SK-N-SH (cell line): ENCODE measurements around the gene TFR2. TPM values are rescaled to one million over a fixed set of nuclear protein-coding genes. Genes with fewer than 3 reads are reported as not detected.

Source experiments
- CTCF ChIA-PET: fragments of 300-600, 350-600 bp; formaldehyde crosslinking; extraction: SDS; loops from one replicate; lab custom pipeline; 2021; lab: Yijun Ruan, JAX
- POLR2A ChIA-PET: fragments of 350-600 bp; sonication (Branson Sonifier 250); formaldehyde crosslinking; extraction: SDS; loops from one replicate; lab custom pipeline; 2020; ENCODE audit warnings: antibody characterized with exemption, inconsistent platforms; lab: Yijun Ruan, JAX
- DNase-seq: peaks from one replicate; pipeline ENCODE4 v3.0.0; 2012
- H2AFZ ChIP-seq: fragments of 200-600 bp; sonication (generic); 2 replicates; pipeline ENCODE4 v1.8.1; 2016; ENCODE audit warnings: antibody characterized with exemption, mild to moderate bottlenecking, low read depth
- H3F3A ChIP-seq: fragments of 200-600 bp; sonication (generic); replicated peaks from 2 replicates; pipeline ENCODE3; 2016; ENCODE audit warnings: antibody characterized with exemption, mild to moderate bottlenecking; ENCODE audit not compliant: insufficient read depth
- H3K27ac ChIP-seq, 2 experiments: fragments of 200-500 bp in 1 of 2; fragments of 200-600 bp in 1 of 2; sonication (Bioruptor generic) in 1 of 2; sonication (generic), shearing (Covaris generic) in 1 of 2; 2 replicates each; pipeline versions ENCODE4 v1.5.1 to v1.6.1; 2014 to 2016; ENCODE audit warnings: low read depth in 2 of 2, inconsistent platforms in 1 of 2, low read length in 1 of 2, mild to moderate bottlenecking in 1 of 2, mixed read lengths in 1 of 2
- H3K27me3 ChIP-seq: fragments of 200-600 bp; sonication (generic), shearing (Covaris generic); 2 replicates; pipeline ENCODE4 v1.6.1; 2016; ENCODE audit warnings: mixed run types; ENCODE audit not compliant: insufficient read depth
- H3K36me3 ChIP-seq, 2 experiments: fragments of 200-500 bp in 1 of 2; fragments of 200-600 bp in 1 of 2; sonication (Bioruptor generic) in 1 of 2; sonication (generic) in 1 of 2; replicated peaks in 1 of 2; 2 replicates each; pipeline versions ENCODE3 to v1.5.1; 2014 to 2016; ENCODE audit warnings: low read length in 1 of 2, mild to moderate bottlenecking in 1 of 2; ENCODE audit not compliant: insufficient read depth in 2 of 2, control insufficient read depth in 1 of 2
- H3K4me1 ChIP-seq, 2 experiments: fragments of 200-500 bp in 1 of 2; fragments of 200-600 bp in 1 of 2; sonication (Bioruptor generic) in 1 of 2; sonication (generic), shearing (Covaris generic) in 1 of 2; 2 replicates each; pipeline versions ENCODE4 v1.5.1 to v1.6.1; 2014 to 2016; ENCODE audit warnings: low read depth in 1 of 2, low read length in 1 of 2, mixed run types in 1 of 2; ENCODE audit not compliant: insufficient read depth in 2 of 2, control insufficient read depth in 1 of 2
- H3K4me2 ChIP-seq: fragments of 200-600 bp; sonication (generic), shearing (Covaris generic); 2 replicates; pipeline ENCODE4 v1.6.1; 2017; ENCODE audit warnings: mixed run types
- H3K4me3 ChIP-seq, 2 experiments: fragments of 200-500 bp in 1 of 2; fragments of 200-600 bp in 1 of 2; sonication (Bioruptor generic) in 1 of 2; sonication (generic), shearing (Covaris generic) in 1 of 2; 2 replicates each; pipeline versions ENCODE4 v1.5.1 to v1.8.1; 2014 to 2016; ENCODE audit warnings: low read depth in 2 of 2, inconsistent platforms in 1 of 2, low read length in 1 of 2, mild to moderate bottlenecking in 1 of 2, mixed read lengths in 1 of 2, moderate library complexity in 1 of 2
- H3K79me2 ChIP-seq: fragments of 200-600 bp; sonication (generic); 2 replicates; pipeline ENCODE4 v1.8.1; 2017; ENCODE audit warnings: mild to moderate bottlenecking; ENCODE audit not compliant: insufficient read depth
- H3K9ac ChIP-seq: fragments of 200-600 bp; sonication (generic); 2 replicates; pipeline ENCODE4 v1.6.1; 2017; ENCODE audit warnings: mixed run types
- H3K9me2 ChIP-seq: fragments of 200-600 bp; sonication (generic); 2 replicates; pipeline ENCODE4 v1.6.1; 2017; ENCODE audit warnings: mixed run types
- H3K9me3 ChIP-seq: fragments of 200-600 bp; sonication (generic); 2 replicates; pipeline ENCODE4 v1.6.1; 2017; ENCODE audit warnings: mixed run types, mild to moderate bottlenecking, moderate library complexity
- H4K20me1 ChIP-seq: fragments of 200-600 bp; sonication (generic); 2 replicates; pipeline ENCODE4 v1.6.1; 2017; ENCODE audit warnings: mild to moderate bottlenecking, mixed run types; ENCODE audit not compliant: insufficient read depth
- CTCF ChIP-seq: fragments of 200-600 bp; sonication (generic); IDR thresholded peaks from 2 replicates; pipeline ENCODE4 v1.6.1; 2017; ENCODE audit warnings: antibody characterized with exemption, mild to moderate bottlenecking, moderate library complexity
- EP300 ChIP-seq, 2 experiments: IDR thresholded peaks; 2 replicates each; pipeline versions ENCODE4 v1.4.0 to v1.6.1; 2012; ENCODE audit warnings: borderline replicate concordance in 1 of 2, low read depth in 1 of 2, low read length in 1 of 2
- EZH2phosphoT487 ChIP-seq: fragments of 200-600 bp; sonication (generic); IDR thresholded peaks from 2 replicates; pipeline ENCODE4 v1.6.1; 2017; ENCODE audit warnings: low read depth, mixed run types, mild to moderate bottlenecking, antibody characterized with exemption, moderate library complexity, borderline replicate concordance
- FOXJ3 ChIP-seq: sonication (generic); formaldehyde crosslinking; IDR thresholded peaks from 2 replicates; pipeline ENCODE4 v1.5.1; 2020; ENCODE audit warnings: mild to moderate bottlenecking, missing genetic modification reagents
- FOXM1 ChIP-seq: IDR thresholded peaks from 2 replicates; pipeline ENCODE4 v1.4.0; 2012; ENCODE audit warnings: low read depth, mild to moderate bottlenecking
- GABPA ChIP-seq: IDR thresholded peaks from 2 replicates; pipeline ENCODE4 v1.4.0; 2012; ENCODE audit warnings: low read depth, mild to moderate bottlenecking
- MXI1 ChIP-seq: IDR thresholded peaks from 2 replicates; pipeline ENCODE4 v1.6.1; 2012; ENCODE audit warnings: mild to moderate bottlenecking, low read depth, low read length, improper control_type of control experiment
- POLR2AphosphoS5 ChIP-seq: IDR thresholded peaks from 2 replicates; pipeline ENCODE4 v1.6.1; 2012; ENCODE audit warnings: low read depth, low read length
- RFX5 ChIP-seq: IDR thresholded peaks from 2 replicates; pipeline ENCODE4 v1.6.1; 2012; ENCODE audit warnings: mild to moderate bottlenecking, improper control_type of control experiment, low read length
- SIN3A ChIP-seq: IDR thresholded peaks from 2 replicates; pipeline ENCODE4 v1.6.1; 2012; ENCODE audit warnings: low read depth, mild to moderate bottlenecking, low read length, moderate library complexity, borderline replicate concordance
- SMC3 ChIP-seq: IDR thresholded peaks from 2 replicates; pipeline ENCODE4 v1.6.1; 2012; ENCODE audit warnings: low read depth, low read length, improper control_type of control experiment
- TEAD4 ChIP-seq: IDR thresholded peaks from 2 replicates; pipeline ENCODE4 v1.4.0; 2012; ENCODE audit warnings: mild to moderate bottlenecking, borderline replicate concordance; ENCODE audit not compliant: insufficient read depth
- WGBS: methylation state at CpG from one replicate; pipeline ENCODE4 v1.1.6; 2017; ENCODE audit warnings: low lambda C conversion rate; 5-methylcytosine and 5-hydroxymethylcytosine counted together
- polyA plus RNA-seq, 3 experiments: library from polyadenylated mRNA; depleted of rRNA; stranded (reverse); fragments of >200 nt; gene quantifications; 2 replicates each; pipeline ENCODE4 v1.2.3, GENCODE V29; 2012
- TF ChIP-seq, protein P1 (sequence below): fragments of 150-350 bp; IDR thresholded peaks from 2 replicates; pipeline ENCODE4 v1.6.1; 2017; ENCODE audit warnings: antibody characterized with exemption, low read length, low read depth, borderline replicate concordance

Gene TFR2
- polyA plus RNA-seq, 1 of the 3 experiments (the other 2 are of a cell fraction) = 0.30 TPM

GRCh38 chr7:100685631-100686145, 44.3 kb upstream of the TFR2 start (continued):
- TF ChIP-seq, protein P1, sequence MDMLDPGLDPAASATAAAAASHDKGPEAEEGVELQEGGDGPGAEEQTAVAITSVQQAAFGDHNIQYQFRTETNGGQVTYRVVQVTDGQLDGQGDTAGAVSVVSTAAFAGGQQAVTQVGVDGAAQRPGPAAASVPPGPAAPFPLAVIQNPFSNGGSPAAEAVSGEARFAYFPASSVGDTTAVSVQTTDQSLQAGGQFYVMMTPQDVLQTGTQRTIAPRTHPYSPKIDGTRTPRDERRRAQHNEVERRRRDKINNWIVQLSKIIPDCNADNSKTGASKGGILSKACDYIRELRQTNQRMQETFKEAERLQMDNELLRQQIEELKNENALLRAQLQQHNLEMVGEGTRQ = no peak
- TF ChIP-seq RFX5 (no peak), EP300 (IDR thresholded peaks at IDR 0.05; ENCODE audit: borderline replicate concordance in 1 of 2, low read depth in 1 of 2, low read length in 1 of 2) (no peak), MXI1 (no peak), EZH2phosphoT487 (no peak), CTCF (no peak), POLR2AphosphoS5 (no peak), SIN3A (no peak), GABPA (no peak)
- TF ChIP-seq, all 33 proteins: peak for 0

GRCh38 chr7:100685049-100685605, 43.8 kb upstream of the TFR2 start:
- CTCF ChIA-PET = interaction anchor here (0.7 to 3.5 kb wide), 7 partner anchors 8 to 203 kb away, joined by 3 to 23 read pairs (median 4); partner anchors contain the start of genes GIGYF1, MOSPD3 and POP7
- 85% methylated on average over 13 of the region's 18 CpGs for WGBS

More at GRCh38 chr7:100685049-100685605, 43.8 kb upstream of the TFR2 start:
- no peak overlapping the region for H3K4me3 ChIP-seq
- peaks cover 21 to 91% of the 10 kb centered on the region in 2 experiments for H3K36me3 ChIP-seq
- no peaks in the 10 kb centered on the region; a peak in 1 of 4 replicates for H3K4me1 ChIP-seq
- no peaks in the 10 kb centered on the region for H3K27me3 ChIP-seq
- H3K79me2 ChIP-seq = peaks cover 20% of the 10 kb centered on the region
- no peak overlapping the region for H3K9ac ChIP-seq
- no peak overlapping the region for H2AFZ ChIP-seq
- H3K9me2 ChIP-seq = no peaks in the 10 kb centered on the region
- H3K27ac ChIP-seq = no peak overlapping the region
- H3K9me3 ChIP-seq = no peaks in the 10 kb centered on the region
- TF ChIP-seq SMC3 (no peak), CTCF (no peak), FOXM1 (no peak), FOXJ3 (CRISPR knock-in tag) (no peak), TEAD4 (no peak), EP300 (IDR thresholded peaks at IDR 0.05; ENCODE audit: borderline replicate concordance in 1 of 2, low read depth in 1 of 2, low read length in 1 of 2) (no peak)
- peaks cover 34% of the 10 kb centered on the region for H4K20me1 ChIP-seq
- no peak overlapping the region for H3K4me2 ChIP-seq
- POLR2A ChIA-PET = no interaction called here
- DNase-seq = peak; percentile 40
- peaks cover 26% of the 10 kb centered on the region for H3F3A ChIP-seq
